ENCODE measurements around the gene SH3PXD2B.

- TF ChIP-seq TAF1 (IDR thresholded peaks at IDR 0.05; ENCODE audit: borderline replicate concordance, insufficient read depth, low read length) (no peak), POLR2AphosphoS5 (IDR thresholded peaks at IDR 0.05; ENCODE audit: low read depth, low read length) (no peak), REST (IDR thresholded peaks at IDR 0.05; ENCODE audit: insufficient read depth in 1 of 2, low read depth in 2 of 2, low read length in 2 of 2) (no peak)
These were observed 178.1 kb downstream of the SH3PXD2B start for GRCh38 chr5:172276214-172276613.

Data from PFSK-1 (cell line).